NCI-H82 treated with DMSO at 0.1 percent for 48 hours (cell line): ENCODE data around the gene CIAO2B.

Experiments
- DNase-seq: peaks from one replicate; lab custom pipeline; 2025; ENCODE audit not compliant: unreplicated experiment; lab: John Stamatoyannopoulos, UW

Gene CIAO2B

DNA sequence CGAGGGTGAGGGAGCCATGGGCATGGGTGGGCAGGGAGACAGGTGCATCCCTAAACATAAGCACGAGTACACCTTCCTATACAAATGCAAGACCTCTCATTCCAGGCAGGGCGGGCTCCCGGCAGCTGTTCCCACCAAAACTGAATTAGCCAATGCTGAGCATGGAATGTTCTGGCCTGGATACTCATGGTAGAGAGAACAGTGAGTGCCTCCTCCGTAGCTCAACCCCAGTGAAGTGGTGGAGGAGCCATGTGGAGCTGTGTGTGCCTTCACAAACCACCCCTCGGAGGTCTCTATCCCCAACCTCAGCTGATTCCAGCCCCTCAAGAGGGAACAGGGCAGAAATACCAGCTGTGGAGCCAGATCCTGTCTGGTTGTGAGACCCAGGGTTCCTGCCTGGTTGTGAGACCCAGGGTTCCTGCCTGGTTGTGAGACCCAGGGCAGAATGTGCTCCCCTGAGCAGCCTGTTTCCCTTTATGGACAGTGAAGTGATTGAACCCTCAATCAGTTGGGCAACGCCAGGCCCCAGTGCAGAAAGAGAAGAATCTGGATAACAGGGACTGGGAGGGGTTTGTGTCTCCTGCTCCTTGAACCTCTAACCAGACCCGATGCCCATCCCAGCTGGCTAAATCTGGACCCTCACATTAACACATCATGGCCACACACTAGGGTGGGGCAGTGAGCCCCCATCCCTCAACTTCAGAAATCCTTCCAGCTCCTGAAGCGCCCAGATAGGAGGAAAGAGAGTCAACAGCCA lies 13.1 kb downstream of the CIAO2B start:
- DNase-seq = no peak

- DNase-seq = no peak
Observed at GRCh38 chr16:66920299-66920590, 14.0 kb downstream of the CIAO2B start.

- DNase-seq = peak; percentile 15
Observed at GRCh38 chr16:66919569-66920298, 14.5 kb downstream of the CIAO2B start.

DNA sequence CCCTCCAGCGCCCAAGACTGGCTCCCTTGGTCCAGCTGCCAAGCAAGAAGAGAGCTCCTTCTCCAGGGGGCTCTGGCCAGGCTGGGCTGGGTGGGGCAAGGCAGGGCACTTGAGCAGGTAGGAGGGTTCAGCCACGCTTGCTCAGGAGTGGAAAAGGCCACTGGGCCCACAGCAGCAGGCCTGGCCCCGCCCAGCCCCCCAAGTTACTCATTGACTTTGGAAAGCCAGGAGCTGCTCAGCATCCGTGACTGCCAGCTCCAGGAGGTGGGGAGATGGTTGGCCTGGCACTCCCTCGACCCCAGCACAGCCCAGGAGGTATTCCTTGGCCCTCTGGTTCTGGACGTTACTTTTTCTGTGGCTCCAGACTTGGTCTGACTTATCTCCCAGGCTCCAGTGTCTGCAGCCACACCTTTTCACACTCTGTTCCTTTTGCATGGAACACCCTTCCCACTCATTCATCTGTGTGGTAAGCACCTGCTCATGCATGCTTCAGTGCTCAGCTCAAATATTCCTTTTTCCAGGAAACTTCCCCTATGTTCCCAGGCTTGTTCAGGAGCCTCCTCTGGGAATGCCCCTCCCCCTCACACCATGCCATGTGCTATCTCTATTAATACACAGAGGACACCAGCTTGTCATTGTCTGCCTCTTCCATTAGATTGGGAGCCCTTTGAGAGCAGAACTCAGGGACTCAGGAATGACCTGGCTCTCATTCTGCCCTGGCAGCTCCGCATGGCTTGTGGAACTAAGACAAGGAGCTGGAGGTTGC lies 15.2 kb downstream of the CIAO2B start, which contains the start of gene CDH16:
Gene CDH16 (minus strand): TSS at position 83 of the 766 bp plus-strand sequence. CDS start 820 bp downstream, outside the sequence.
- DNase-seq = no peak

- DNase-seq = no peak
Observed at GRCh38 chr16:66918355-66918754, 15.8 kb downstream of the CIAO2B start.

- DNase-seq = no peak
Observed at GRCh38 chr16:66917741-66918140, 16.5 kb downstream of the CIAO2B start.

- no peak for DNase-seq
Observed at GRCh38 chr16:66916518-66916917, 17.7 kb downstream of the CIAO2B start.

DNA sequence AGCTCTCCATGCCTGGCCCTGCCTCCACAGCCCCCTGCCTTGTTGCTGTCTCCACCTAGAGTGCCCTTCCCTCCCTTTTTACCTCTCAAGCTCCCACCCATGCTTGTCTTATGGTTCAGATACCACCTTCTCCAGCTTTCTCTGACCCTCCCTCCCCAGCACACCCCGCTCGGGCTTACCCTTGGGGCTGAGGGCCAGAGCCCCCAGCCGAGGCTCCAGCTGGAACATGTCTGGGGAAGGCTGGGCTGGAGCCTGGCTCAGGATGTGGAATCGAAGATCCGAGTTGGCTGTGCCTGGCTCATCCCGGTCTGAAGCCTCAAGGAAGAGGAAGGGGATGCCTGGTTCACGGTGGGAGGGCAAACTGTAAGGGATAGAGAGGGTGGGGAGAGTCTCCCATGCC lies 19.2 kb downstream of the CIAO2B start:
- no peak for DNase-seq

- no peak for DNase-seq
Observed at GRCh38 chr16:66914541-66914940, 19.7 kb downstream of the CIAO2B start.

GRCh38 chr16:66913711-66914110 lies 20.5 kb downstream of the CIAO2B start:
- no peak for DNase-seq

DNA sequence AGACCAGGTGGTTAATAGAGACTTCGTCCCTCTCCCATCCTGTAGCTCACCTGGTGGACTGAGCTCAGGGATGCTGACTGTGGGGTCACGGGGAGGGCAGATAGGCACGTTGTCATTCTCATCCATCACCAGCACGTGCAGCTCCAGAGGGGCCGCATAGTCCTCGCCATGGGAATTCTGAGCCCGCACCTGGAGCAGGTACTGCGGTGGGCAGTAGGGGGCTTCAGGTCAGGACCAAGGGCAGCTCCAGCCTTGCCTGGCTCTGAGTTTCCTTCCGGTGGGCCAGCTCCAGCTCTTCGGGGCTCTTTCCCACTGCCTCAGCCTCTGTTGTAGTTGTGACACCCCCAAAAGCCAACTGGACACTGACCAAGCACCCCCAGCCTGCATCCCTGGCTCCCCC lies 21.1 kb downstream of the CIAO2B start:
- DNase-seq = no peak

DNA sequence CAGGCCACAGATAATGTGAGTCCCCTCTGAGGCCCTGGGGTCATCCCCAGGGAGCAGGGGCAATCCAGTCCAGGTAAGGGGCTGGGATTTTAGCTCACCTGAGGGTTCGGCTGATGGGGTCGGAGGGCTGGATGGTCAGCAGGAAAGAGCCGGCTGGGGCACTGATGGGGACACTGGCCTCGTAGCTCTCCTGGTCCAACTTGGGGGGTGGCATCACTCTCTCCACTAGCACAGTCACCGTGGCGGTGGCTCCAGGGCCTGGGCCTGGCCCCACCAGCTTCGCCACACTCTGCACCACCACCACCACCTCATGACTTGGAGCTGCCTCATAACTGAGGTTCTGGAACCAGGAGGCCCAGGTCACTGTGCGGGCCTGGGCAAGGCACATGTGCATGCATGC lies 22.4 kb downstream of the CIAO2B start:
- no peak for DNase-seq

DNA sequence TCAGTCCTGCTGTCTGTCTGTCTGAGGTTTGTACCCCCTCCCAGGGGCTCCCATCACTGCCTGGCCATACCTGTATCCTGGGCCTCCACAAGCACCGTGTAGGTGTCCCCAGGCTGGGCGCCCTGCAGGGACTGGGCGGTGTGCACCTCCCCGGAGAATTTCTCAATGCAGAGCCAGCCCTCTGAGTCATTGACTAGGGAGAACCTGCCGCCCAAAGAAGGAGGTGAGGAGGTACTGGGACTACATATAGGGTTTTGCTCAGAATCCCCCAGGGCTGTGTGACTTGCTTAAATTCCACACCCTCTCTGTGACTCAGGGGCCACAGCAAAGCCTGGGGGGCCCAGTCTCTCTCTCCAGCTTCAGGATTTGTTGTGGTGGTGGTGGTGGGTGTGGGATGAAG lies 23.1 kb downstream of the CIAO2B start:
- DNase-seq = no peak

DNA sequence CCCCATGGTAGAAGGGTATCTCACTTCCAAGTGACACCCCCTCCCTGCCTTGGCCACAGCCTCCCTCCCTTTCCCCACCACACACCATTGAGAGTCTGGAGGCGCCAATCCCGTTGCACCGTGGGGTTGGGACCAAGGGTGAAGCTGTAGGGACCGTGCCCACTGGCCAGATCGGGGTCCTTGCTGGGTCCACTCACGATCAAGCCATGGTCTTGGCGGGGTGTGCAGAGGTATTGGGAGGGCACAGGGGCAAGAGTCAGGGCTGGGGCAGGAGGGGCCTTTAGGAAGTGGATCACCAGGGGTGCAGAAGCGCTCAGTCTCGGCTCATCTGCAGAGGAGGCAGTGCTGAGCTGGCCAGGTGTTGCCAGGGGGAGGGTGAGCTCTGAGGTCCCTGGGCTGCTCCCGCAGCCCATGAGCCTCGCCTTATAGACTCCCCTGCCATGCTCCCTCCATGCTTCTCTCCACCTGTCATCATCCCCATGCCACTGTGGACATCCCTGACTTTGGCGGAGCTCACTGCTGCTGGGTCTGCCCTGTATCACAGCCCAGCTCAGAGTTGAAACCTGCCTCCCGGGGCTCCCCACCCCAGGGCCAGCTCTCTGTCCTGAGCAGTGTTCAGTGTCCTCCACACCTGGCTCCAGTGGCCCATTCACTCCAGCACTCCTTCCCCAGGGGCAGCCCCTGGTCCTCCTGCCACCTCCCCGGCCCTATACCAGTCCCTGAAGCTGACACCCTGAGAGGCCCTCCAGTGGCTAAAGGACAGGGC lies 23.8 kb downstream of the CIAO2B start:
- no peak for DNase-seq

DNA sequence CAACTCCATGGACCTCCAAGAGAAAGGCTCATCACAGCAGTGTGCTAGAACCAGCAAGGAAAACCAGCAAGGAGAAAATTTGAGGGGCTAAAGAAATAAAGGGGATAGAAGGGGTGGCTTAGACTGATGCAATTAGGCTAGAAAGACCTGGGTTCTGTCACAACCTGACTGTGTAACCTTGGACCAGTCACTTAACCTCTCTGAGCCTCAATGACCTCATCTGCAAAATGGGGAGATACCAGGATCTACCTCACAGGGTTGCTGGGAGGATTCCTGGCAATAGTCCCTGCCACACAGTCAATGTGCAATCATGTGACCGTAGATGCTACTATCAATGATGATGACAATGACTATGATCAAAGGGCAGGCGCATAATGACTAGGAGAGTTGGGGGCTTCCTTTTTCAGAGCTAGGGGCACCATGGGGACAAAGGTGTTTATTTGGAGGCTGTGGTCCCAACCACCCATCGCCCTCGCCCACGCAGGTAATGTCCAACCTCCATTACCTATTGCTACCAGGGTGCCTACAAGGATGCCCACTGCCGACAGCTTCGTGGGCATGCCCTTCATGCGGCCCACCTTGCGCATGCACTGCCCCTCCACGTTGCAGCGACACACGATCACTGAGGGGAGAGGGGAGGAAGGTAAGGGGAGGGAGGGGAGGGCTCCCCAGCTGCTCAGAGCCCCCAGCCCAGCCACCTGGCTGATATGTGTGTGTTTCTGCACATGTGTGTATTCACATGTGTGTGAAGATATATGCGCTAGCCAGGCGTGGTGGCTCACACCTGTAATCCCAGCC lies 25.2 kb downstream of the CIAO2B start:
- DNase-seq = no peak

DNA sequence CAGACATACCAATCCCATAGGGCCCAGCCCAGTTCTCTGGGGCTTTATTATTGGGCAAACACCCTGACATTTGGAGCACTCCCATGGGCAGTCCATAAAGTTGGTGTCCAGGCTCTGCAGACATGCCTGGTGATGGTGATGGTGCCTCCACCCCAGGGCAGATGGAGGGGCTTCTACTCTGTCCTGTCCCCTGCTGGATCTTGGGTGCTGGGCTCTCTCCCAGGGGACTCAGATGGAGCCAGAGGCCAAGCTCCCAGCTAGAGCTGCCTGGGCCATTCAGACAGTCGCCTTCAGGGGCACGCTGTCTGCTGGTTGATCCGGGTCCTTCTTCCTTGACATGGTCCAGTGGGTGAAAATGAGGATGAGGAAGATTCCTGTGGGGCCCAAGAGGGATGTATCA lies 26.1 kb downstream of the CIAO2B start:
- DNase-seq = no peak

- no peak for DNase-seq
Observed at GRCh38 chr16:66906916-66907836, 27.0 kb downstream of the CIAO2B start.

DNA sequence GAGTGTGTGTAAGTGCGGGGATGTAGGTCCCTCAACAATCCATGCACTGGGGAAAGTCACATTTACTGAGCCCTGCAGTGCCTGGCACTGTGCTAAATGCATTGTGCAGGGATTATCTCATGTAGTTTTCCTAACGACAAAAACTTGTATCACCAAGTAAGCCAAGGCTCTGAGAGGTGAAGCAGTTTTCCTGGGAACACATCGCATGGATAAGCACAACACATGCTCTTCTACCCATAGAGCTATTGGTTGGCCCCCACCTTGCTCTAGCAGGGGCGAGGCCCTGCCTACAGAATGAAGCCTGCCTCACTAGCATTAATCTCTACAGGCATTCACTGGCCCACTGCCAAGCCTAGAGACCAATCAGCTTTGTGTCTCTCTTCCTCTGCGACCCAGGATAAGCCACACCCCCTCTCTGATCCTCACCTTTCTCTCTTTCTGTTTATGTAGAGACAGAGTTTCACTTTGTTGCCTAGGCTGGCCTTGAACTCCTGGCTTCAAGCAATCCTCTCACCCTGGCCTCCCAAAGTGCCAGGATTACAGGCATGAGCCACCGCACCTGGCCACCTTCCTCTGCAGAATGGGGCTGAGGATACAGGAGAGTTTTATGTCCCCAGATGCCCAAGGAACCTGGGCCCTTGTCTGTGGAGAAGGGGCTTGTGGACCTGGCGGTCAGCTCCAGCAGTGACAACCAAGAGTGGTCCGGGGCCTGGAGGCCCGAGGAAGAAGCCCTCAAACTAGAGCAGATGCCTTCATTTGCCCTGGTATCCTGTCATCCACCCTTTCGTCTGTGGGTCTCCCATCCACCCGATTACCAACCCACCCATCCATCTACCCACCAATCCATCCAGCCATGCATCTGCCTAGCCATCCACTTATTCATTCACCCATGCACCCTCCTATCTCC lies 28.3 kb downstream of the CIAO2B start:
- DNase-seq = peak; percentile 87
